GM10266 (cell line): ENCODE measurements around the gene SH2D4B.
A peak's percentile ranks its signal among the peaks of the same experiment; 100 is the strongest.
"Not testable (repeated sequence)": the region's sequence is repeated elsewhere in the genome, so short reads cannot be mapped to it uniquely, and the experiment has no call there.

Experiments used
- DNase-seq: peaks from one replicate; pipeline ENCODE4 v3.0.0; 2012; ENCODE audit errors: extremely low spot score
- CTCF ChIP-seq: IDR thresholded peaks from 2 replicates; pipeline ENCODE4 v1.5.1; 2012; ENCODE audit warnings: mild to moderate bottlenecking, low read depth; ENCODE audit not compliant: control insufficient read depth, insufficient read depth; ENCODE audit errors: missing control alignments

The SH2D4B gene

GRCh38 chr10:80529604-80530003 is 8.1 kb upstream of the SH2D4B start:
- TF ChIP-seq CTCF: no peak
- no peak for DNase-seq

- no peak for DNase-seq
- peak; percentile 18 for TF ChIP-seq CTCF
Observed at GRCh38 chr10:80530251-80530650, 7.5 kb upstream of the SH2D4B start.

GRCh38 chr10:80530816-80531215 is 6.9 kb upstream of the SH2D4B start:
- no peak for TF ChIP-seq CTCF
- DNase-seq: no peak

GRCh38 chr10:80532571-80532970 is 5.1 kb upstream of the SH2D4B start:
- no peak for DNase-seq
- no peak for TF ChIP-seq CTCF

GRCh38 chr10:80534059-80534458 is 3.6 kb upstream of the SH2D4B start:
- DNase-seq: not testable (repeated sequence)

GRCh38 chr10:80534646-80535045 is 3.1 kb upstream of the SH2D4B start:
- DNase-seq: not testable (repeated sequence)

GRCh38 chr10:80535671-80536360 is 1.9 kb upstream of the SH2D4B start:
- peak; percentile 87 for TF ChIP-seq CTCF
- peak; percentile 94 for DNase-seq

- DNase-seq: no peak
- no peak for TF ChIP-seq CTCF
Observed at GRCh38 chr10:80536361-80536835, 1.3 kb upstream of the SH2D4B start.
